Erythroblast (primary cell): ENCODE results near the gene PLP2.

Experiments
- GATA1 ChIP-seq: IDR thresholded peaks from 2 replicates; pipeline ENCODE4 v1.6.1; 2011; ENCODE audit warnings: low read depth, mild to moderate bottlenecking, control low read depth, low read length, moderate library complexity
- POLR2A ChIP-seq: IDR thresholded peaks from 2 replicates; pipeline ENCODE4 v1.6.1; 2011; ENCODE audit warnings: mild to moderate bottlenecking, low read length

- TF ChIP-seq POLR2A (no peak), GATA1 (no peak)
These were observed 40.5 kb downstream of the PLP2 start for GRCh38 chrX:49212209-49212608.
